Measurements from ENCODE around the gene VARS2.

- TF ChIP-seq CTCF (IDR thresholded peaks at IDR 0.05; ENCODE audit: borderline replicate concordance, extremely low read depth, low read length, poor library complexity, severe bottlenecking) (no peak), EZH2 (IDR thresholded peaks at IDR 0.05; ENCODE audit: borderline replicate concordance, low read depth, low read length, severe bottlenecking) (no peak)
These were observed 56.9 kb downstream of the VARS2 start for GRCh38 chr6:30970946-30971345.
